NCI-H446 treated with DMSO at 0.1 percent for 48 hours (cell line): ENCODE data around the gene CCL11.

Experiments
- DNase-seq: peaks from one replicate; lab custom pipeline; 2025; lab: John Stamatoyannopoulos, UW

CCL11 gene

GRCh38 chr17:34285286-34285792 lies at the start of gene CCL11:
Gene CCL11, plus strand, starts transcription at chr17:34285742. Its CDS starts 67 bp downstream, at chr17:34285809.
- no peak for DNase-seq

GRCh38 chr17:34236281-34236892 lies 49.2 kb upstream of the CCL11 start:
- DNase-seq = no peak

- no peak for DNase-seq
Observed at GRCh38 chr17:34237458-34237857, 48.1 kb upstream of the CCL11 start.

GRCh38 chr17:34241062-34241461 lies 44.5 kb upstream of the CCL11 start:
- DNase-seq = no peak

- no peak for DNase-seq
Observed at GRCh38 chr17:34242587-34243363, 42.8 kb upstream of the CCL11 start.

GRCh38 chr17:34243364-34244320 lies 41.9 kb upstream of the CCL11 start:
- DNase-seq = no peak

- no peak for DNase-seq
Observed at GRCh38 chr17:34245351-34245905, 40.1 kb upstream of the CCL11 start.

GRCh38 chr17:34246446-34246845 lies 39.1 kb upstream of the CCL11 start:
- no peak for DNase-seq

- DNase-seq = no peak
Observed at GRCh38 chr17:34246881-34247280, 38.7 kb upstream of the CCL11 start.

- DNase-seq = no peak
Observed at GRCh38 chr17:34248511-34249024, 37.0 kb upstream of the CCL11 start.

GRCh38 chr17:34249061-34249460 lies 36.5 kb upstream of the CCL11 start:
- no peak for DNase-seq

GRCh38 chr17:34249478-34249877 lies 36.1 kb upstream of the CCL11 start:
- DNase-seq = no peak

GRCh38 chr17:34251186-34251585 lies 34.4 kb upstream of the CCL11 start:
- no peak for DNase-seq

GRCh38 chr17:34252095-34252443 lies 33.5 kb upstream of the CCL11 start:
- DNase-seq = no peak

GRCh38 chr17:34252444-34253138 lies 33.0 kb upstream of the CCL11 start:
- no peak for DNase-seq

GRCh38 chr17:34253139-34253525 lies 32.4 kb upstream of the CCL11 start:
- DNase-seq = no peak

GRCh38 chr17:34254146-34254545 lies 31.4 kb upstream of the CCL11 start:
- no peak for DNase-seq

- DNase-seq = no peak
Observed at GRCh38 chr17:34254651-34255380, 30.7 kb upstream of the CCL11 start, which contains the start of gene CCL2. Gene CCL2, plus strand, starts transcription at chr17:34255285. Its CDS starts 65 bp downstream, at chr17:34255350.

GRCh38 chr17:34255381-34255732 lies 30.2 kb upstream of the CCL11 start:
- no peak for DNase-seq

- DNase-seq = no peak
Observed at GRCh38 chr17:34255841-34256240, 29.7 kb upstream of the CCL11 start.
